Right ventricle myocardium superior (tissue), 1 donor: ENCODE data around the gene BHMT2. TPM values are rescaled to one million over a fixed set of nuclear protein-coding genes. Genes with fewer than 3 reads are reported as not detected.

Source experiments
- ATAC-seq: fragments of 200-7000 bp; cut with Tn5 transposase; one replicate; pipeline ENCODE4 v1.9.1; 2020; ENCODE audit warnings: mild to moderate bottlenecking; ENCODE audit not compliant: poor library complexity
- DNase-seq: peaks from one replicate; pipeline ENCODE4 v3.0.0-alpha.2; 2020
- intact Hi-C: fragments of 100-400 bp; cut with DNase I; formaldehyde crosslinking; loops from one replicate; pipeline ENCODE4 v1.11.2; 2022
- total RNA-seq: library from RNA; stranded (reverse); fragmentation: NEBNext Ultra II Directional; extraction: Animal tissue kit (Norgen Biotek cat#: 25700); gene quantifications from one replicate; pipeline ENCODE4 v1.2.1, GENCODE V29; 2021
- donor health status: DM: no; HTN: yes; CAD: no; lungs with severe emphysema.

The BHMT2 gene
- total RNA-seq, 1 donor from 2014 or later, result 10.0 TPM

DNA sequence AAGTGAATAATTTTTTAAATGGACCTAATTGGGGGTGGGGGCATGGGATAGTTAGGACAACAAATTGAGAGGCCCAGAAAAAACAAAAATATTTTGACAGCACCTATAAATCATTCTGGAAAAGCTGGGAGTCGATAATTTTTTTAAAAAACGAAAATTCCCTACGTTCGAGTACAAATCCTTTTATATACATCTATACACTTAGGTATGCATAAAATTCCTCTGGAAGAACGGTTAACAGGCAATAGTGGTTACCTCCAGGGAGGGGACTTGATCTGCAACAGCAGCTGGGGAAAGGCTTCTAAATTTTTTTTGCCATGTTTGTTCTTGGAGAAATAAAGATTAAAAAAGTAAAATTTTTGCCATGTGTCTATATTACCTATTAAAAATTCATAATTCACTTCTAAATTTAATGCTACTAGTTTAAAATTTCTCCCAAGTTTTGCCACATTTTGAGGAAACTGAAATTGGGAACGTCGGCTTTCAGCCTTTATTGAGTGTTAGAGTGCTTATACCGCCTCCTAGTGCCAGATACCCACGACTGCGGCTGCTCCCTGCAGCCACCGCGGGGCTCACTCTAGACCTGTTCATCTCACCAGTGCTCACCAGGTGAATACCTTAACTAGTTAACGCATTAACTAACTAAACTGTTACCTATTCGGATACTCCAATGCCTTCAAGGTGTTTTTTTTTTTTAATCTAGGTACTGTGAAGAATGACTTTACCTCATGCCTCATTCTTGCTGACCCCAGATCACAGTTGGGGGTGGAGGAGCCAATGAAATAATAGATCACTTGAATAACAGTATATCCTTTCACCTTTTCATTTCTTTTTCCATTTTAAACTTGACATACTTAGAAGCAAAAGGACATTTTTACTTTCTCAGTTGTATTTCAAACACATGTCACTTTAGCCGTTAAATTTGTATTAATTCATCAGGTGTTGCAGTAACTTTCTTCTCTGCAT, 40.2 kb downstream of the BHMT2 start:
- intact Hi-C loops, result loop anchor here (5.0 kb wide), 1 partner anchor 83 kb away; no protein-coding TSS in a partner anchor
- DNase-seq (peak; percentile 58), ATAC-seq (peak; percentile 62)

DNA sequence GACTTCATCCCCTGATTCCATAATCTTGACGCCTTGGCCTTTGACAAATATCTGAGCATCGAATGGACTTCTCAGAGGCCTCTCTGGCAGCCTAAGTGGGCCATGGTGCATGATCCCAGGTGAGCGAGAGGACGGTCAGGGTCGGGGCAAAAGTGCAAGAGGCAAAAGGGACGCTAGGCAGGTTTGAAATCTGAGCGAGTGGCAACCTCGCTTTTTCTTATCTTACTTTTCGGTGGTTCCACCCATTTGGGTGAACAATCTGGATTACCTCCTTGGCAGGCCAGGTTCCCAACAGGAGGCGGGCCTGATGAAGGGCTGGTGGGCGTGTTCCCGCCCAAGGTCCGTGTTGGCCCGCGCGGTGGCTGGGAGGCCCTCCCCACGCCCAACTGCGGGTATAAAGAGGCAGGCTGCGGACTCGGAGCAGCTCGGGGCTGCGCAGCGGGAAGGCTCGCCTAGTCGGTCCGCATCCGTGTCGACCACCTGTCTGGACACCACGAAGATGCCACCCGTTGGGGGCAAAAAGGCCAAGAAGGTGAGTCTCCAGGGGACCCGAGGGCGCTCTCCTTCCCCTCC, 41.9 kb downstream of the BHMT2 start, which contains the start of gene BHMT:
BHMT (plus strand) TSS at position 423 of the 573 bp plus-strand sequence; CDS start at position 500, 77 bp downstream.
- ATAC-seq (peak; percentile 50), DNase-seq (no peak)
- intact Hi-C loops, result no loop called here

DNA sequence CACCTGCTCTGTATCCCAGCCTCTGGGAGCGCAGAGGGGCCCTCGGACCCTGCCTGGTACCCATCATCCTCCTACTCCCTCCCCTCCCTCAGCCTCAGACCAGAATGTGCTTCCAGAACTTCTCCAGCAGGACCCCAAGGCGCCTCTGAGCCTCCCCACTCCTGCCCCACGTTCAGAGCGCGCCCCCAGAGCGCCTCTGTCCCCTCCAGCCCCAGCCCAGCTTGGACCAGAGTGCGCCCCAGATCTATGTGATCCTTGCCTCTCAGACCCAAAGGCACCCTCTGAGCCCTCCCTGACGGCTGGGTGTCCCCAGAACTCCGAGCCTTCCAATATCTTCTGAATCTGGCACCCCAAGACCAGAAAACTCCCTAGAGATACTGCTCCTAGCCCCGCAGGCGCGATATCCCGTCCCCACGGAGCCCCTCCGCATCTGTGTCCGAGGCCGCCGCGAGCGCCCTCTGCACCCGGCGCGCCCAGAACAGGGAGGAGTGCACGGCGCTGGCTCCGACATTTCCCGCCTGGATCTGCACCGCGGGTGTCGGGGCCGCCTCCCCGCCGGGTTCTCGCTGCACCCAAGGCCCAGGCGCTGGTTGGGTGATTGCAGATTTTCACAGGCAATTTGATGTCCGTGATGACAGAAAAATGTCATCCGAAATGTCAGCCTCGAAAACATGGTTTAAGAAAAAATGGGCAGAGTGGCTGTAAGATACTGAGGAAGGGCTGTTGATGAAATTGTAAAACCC, 42.6 kb downstream of the BHMT2 start:
- ATAC-seq (peak; percentile 59), DNase-seq (no peak)
- intact Hi-C loops, result no loop called here

DNA sequence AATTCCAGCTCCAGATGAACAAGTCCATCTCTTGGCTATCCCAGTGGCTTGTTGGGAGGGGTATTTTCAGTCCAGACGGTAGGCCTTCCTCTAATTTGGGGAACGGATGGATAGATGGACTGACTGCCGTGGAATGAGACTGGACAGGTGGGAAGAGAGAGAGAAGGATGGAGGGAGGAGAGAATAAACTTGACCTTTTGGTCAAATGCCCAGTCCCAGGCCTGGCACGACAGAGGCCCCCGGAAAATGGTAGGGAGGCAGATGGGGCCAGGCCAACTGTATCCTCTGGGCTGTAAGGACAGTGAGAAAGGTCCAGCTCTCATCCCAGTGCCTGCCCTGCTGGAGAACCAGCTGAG, 43.1 kb downstream of the BHMT2 start:
- ATAC-seq (no peak), DNase-seq (no peak)
- intact Hi-C loops, result no loop called here

DNA sequence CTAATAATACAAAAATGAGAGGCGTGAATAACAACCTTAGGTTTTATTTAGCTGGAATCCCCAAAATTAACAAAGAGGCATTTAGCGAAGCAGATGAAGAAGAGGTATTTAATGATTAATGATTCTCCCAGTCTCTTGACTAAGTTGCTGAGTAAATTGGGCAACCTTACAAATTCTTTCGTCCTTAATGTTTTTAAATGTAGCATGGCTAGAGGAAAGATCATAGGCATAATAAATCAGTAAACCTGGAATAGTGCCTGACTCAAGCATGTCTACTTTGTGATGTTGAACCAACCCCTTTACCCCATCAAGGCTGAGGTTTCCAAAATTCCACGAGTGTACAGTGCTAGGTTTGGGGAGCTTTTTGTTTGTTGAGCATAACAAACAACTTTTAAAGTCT, 49.9 kb downstream of the BHMT2 start:
- no peak for ATAC-seq
- no peak for DNase-seq
- intact Hi-C loops, result loop anchor here (5.0 kb wide), 1 partner anchor 87 kb away; no protein-coding TSS in a partner anchor

DNA sequence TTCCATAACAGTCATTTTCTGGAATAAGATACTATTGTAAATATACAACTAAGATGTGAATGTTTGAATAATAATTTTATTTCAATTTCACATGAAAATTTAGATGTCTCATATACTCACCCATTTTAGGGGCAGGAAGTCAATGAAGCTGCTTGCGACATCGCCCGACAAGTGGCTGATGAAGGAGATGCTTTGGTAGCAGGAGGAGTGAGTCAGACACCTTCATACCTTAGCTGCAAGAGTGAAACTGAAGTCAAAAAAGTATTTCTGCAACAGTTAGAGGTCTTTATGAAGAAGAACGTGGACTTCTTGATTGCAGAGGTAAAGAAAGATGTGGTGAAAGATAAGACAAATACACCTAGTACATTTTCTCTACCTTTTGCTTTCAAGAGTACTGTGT, 50.7 kb downstream of the BHMT2 start:
- no peak for DNase-seq
- ATAC-seq, result no peak
- intact Hi-C loops, result no loop called here

DNA sequence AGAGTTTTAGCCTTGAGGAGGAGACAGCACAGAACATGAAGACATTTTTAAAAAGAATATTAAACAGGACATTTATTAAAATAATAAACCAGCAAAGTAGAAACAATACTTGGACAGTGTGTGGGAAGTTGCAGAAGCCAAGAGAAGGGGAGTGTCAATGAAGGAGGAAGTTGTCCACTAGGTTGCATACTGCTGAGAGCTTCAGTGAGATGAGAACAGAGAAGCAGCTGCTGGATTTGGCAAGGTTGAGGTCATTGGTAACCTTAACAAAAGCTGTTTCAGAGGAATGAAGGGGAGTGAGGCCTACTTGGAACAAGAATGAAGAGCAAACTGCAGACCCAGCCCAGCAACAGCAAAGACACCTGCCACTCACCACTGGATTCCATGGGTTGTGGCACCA, 53.4 kb downstream of the BHMT2 start:
- no peak for DNase-seq
- ATAC-seq, result no peak
- intact Hi-C loops, result no loop called here

DNA sequence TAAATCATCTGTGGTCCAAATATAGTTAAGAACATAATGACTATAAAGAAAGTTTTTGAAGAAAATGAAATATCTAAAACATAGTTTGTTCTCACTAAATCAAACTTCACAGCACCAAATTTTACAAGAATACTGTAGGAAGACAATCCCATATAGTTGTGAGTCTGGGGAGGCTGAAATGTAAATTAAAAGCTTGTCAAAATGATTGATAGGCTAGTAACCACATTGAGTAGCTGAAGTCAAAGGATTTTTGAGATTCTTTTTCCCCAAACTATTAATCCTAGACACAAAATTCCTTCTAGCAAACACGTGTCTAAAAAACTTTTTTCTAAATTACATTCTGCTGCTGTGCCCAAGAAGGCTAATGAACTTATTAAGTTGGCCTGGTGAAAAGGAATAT, 55.0 kb downstream of the BHMT2 start:
- intact Hi-C loops, result no loop called here
- DNase-seq (no peak), ATAC-seq (no peak)

DNA sequence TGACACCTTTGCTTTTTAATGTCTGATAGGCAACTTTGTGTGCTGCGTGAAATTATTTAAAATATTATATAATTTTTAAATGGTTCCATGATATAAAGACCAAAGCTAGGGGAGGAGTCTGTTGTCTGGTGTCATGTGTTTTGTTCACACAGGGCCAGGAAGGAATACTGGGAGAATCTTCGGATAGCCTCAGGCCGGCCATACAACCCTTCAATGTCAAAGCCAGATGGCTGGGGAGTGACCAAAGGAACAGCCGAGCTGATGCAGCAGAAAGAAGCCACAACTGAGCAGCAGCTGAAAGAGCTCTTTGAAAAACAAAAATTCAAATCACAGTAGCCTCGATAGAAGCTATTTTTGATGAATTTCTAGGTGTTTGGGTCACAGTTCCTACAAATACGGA, 61.2 kb downstream of the BHMT2 start:
- DNase-seq (no peak), ATAC-seq (no peak)
- intact Hi-C loops, result loop anchor here (10.0 kb wide), 1 partner anchor 404 kb away; no protein-coding TSS in a partner anchor

DNA sequence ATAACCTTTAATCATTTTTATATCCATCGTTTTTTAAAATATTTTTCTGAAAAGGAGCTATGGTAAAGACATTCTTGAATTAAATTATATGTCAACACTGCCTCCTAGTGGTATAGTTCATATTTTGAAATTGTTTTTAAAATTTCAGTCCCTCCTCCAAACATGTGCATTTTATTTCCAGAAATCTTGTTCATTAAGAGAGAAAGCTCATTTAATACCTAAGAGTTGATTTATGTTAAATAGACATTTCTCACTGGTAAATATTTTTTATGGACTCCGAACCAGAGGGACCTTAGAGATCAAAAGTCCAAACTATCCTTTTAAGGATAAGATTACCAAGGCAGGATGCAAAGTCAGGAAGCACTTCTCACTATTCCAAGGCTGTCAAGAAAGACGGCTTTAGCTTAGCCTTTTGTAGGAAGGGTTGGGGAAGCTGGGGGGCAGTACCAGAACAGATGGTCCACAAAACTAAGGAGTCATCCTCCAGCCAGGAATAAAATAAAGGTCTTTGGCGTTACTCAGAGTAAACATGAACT, 63.6 kb downstream of the BHMT2 start:
- ATAC-seq (peak; percentile 75), DNase-seq (no peak)
- intact Hi-C loops, result loop anchor here (2.0 to 10.0 kb wide), 2 partner anchors 108 to 402 kb away; no protein-coding TSS in a partner anchor

DNA sequence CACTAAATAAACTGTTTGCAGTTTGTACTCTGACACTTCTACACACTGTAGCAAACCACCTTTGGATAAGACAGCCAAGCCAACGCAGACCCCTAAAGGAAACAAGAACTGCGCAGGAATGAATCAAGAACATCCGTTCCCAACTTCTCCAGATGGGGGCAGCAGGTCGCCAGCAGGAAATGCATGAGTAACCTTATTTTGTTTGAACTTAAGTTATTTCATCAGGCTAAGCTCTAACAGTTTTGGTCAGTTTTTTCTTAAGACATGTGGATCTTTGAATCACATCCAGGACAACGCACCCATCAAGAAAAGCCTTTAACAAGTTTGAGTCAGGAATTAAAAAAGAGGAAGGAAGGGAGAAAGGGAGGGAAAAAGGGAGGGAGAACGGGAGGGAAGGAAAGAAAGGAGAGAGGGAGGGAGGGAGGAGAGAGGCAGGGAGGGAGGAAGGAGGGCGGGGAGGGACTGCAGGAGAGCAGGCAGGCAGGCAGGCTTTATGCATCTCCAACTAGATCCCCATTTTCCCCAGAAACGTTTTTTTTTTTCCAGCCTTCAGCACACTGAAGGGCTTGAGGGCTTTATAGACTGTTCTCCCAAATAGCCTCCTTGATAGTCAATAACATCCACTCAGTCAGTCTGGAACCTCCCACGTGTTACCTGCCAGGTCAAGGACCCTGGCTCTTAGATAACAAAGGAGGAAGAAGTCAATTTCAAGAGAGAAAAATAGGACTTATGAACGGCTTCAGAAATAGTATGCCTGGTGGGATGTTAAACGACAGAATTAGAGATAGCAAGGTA, 64.3 kb downstream of the BHMT2 start:
- intact Hi-C loops, result loop anchor here (2.0 to 10.0 kb wide), 2 partner anchors 109 to 401 kb away; no protein-coding TSS in a partner anchor
- DNase-seq (peak; percentile 66), ATAC-seq (peak; percentile 93)

DNA sequence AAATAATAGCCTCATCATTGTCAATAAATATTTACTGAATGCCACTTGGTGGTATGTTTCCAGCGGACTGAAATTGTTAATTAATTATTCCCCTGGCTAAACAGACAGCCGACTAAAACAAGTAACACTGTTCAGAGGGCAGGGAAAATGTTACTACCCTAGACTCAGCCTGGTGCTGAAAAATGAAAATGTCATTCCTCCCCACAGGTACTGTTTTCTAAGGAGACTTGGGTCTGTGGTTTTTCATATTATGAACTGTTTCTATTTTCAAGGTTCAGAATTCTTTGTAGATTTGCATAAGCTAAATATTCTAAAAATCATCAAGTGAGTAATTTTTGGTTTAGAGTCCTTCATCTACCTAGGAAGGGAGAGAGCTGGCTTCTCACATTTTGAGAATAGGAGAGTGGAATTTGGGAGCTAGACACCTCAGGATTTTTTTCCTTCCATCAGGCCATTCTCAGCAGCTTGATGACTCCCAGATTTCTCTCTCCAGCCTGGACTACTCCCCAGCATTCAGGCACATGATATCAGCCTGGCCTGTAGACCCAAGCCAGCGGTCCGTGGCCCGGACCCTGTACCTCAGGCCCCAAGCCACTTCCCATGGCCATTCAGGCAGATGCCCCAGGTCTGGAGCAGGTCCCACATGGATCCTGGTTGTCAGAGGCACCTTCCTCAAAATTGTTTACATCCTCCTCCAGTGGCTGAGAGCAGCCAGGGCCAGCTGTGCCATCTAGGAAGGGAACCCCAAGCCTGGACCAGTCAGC, 66.4 kb downstream of the BHMT2 start:
- intact Hi-C loops, result loop anchor here (10.0 kb wide), 1 partner anchor 399 kb away; no protein-coding TSS in a partner anchor
- DNase-seq, result no peak
- ATAC-seq, result no peak

DNA sequence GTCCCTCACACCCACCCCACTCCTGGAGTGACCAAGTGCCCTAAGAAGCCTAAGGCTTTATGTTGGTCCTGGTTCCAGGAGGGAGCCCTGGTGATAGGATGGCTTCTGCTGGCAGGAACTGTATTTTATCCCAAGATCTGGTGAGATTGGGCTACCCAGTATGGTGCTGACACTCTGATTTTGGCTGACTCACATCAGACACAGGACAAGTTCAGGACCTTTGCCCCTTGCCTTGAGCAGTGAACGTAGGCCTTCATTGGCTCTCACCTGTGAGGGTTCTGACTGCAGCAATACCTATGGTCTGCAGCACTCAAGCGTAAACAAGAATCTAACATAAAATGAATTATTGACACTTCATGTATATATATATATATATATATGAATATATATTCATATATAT, 67.1 kb downstream of the BHMT2 start:
- ATAC-seq (no peak), DNase-seq (no peak)
- intact Hi-C loops, result loop anchor here (10.0 kb wide), 1 partner anchor 398 kb away; no protein-coding TSS in a partner anchor
